Neural cell (in vitro differentiated cells): ENCODE results near the gene ANKRD2. TPM values are rescaled to one million over a fixed set of nuclear protein-coding genes. Genes with fewer than 3 reads are reported as not detected.

ENCODE experiments used
- H2AFZ ChIP-seq: fragments of 200-600, 300-800 bp; sonication (generic), shearing (Covaris generic); 2 replicates; pipeline ENCODE4 v1.6.0; 2014; ENCODE audit warnings: low read depth, mild to moderate bottlenecking, antibody characterized with exemption, low read length, moderate library complexity
- H3F3A ChIP-seq: fragments of 200-600 bp; shearing (Covaris generic); 2 replicates; pipeline ENCODE4 v1.6.1; 2016; ENCODE audit warnings: mild to moderate bottlenecking, moderate library complexity, mixed read lengths, antibody characterized with exemption, low read length; ENCODE audit not compliant: insufficient read depth, poor library complexity, severe bottlenecking
- H3K27ac ChIP-seq: fragments of 200-600, 300-800 bp; sonication (generic), shearing (Covaris generic); 2 replicates; pipeline ENCODE4 v1.5.1; 2014; ENCODE audit warnings: mild to moderate bottlenecking, low read length, moderate library complexity
- H3K27me3 ChIP-seq: fragments of 300-800, 200-600 bp; sonication (generic), shearing (Covaris generic); 2 replicates; pipeline ENCODE4 v1.6.0; 2014; ENCODE audit warnings: mild to moderate bottlenecking, low read depth, low read length, moderate library complexity; ENCODE audit not compliant: insufficient read depth
- H3K36me3 ChIP-seq: fragments of 300-800, 200-600 bp; sonication (generic), shearing (Covaris generic); 2 replicates; pipeline ENCODE4 v1.5.1; 2014; ENCODE audit warnings: mild to moderate bottlenecking, antibody characterized with exemption, low read length, moderate library complexity; ENCODE audit not compliant: insufficient read depth
- H3K4me2 ChIP-seq: fragments of 300-800, 200-600 bp; sonication (generic), shearing (Covaris generic); 2 replicates; pipeline ENCODE4 v1.6.0; 2014; ENCODE audit warnings: mild to moderate bottlenecking, low read length
- H3K4me3 ChIP-seq: fragments of 300-800, 200-600 bp; sonication (generic), shearing (Covaris generic); 2 replicates; pipeline ENCODE4 v1.5.1; 2014; ENCODE audit warnings: mild to moderate bottlenecking, low read length, moderate library complexity
- H3K79me2 ChIP-seq: fragments of 200-600 bp; shearing (Covaris generic); replicated peaks from 2 replicates; pipeline ENCODE4 v1.6.0; 2014; ENCODE audit warnings: mild to moderate bottlenecking, low read length, moderate library complexity; ENCODE audit not compliant: insufficient read depth
- H3K9ac ChIP-seq: fragments of 300-800, 200-600 bp; sonication (generic), shearing (Covaris generic); 2 replicates; pipeline ENCODE4 v1.6.1; 2016; ENCODE audit warnings: mild to moderate bottlenecking, low read length, mixed read lengths
- H3K9me2 ChIP-seq: fragments of 200-600 bp; shearing (Covaris generic); 2 replicates; pipeline ENCODE4 v1.6.1; 2016; ENCODE audit warnings: mild to moderate bottlenecking, low read length, mixed read lengths; ENCODE audit not compliant: insufficient read depth
- H3K9me3 ChIP-seq: fragments of 200-600, 300-800 bp; sonication (generic), shearing (Covaris generic); 2 replicates; pipeline ENCODE4 v1.6.1; 2016; ENCODE audit warnings: mild to moderate bottlenecking, mixed run types, low read length, moderate library complexity, mixed read lengths
- H4K20me1 ChIP-seq: fragments of 200-600 bp; shearing (Covaris generic); 2 replicates; pipeline ENCODE4 v1.6.1; 2016; ENCODE audit warnings: mild to moderate bottlenecking, mixed run types; ENCODE audit not compliant: insufficient read depth
- CTCF ChIP-seq: fragments of 450-650 bp; IDR thresholded peaks from 2 replicates; pipeline ENCODE4 v1.5.1; 2014; ENCODE audit warnings: antibody characterized with exemption, mild to moderate bottlenecking, moderate library complexity; ENCODE audit not compliant: poor library complexity, severe bottlenecking
- EP300 ChIP-seq: fragments of 450-650 bp; conservative IDR thresholded peaks from 2 replicates; pipeline ENCODE4 v1.6.1; 2014; ENCODE audit warnings: antibody characterized with exemption, mild to moderate bottlenecking, moderate library complexity; ENCODE audit not compliant: poor library complexity, severe bottlenecking
- EZH2 ChIP-seq: fragments of 200-600, 300-800 bp; shearing (Covaris generic), sonication (generic); IDR thresholded peaks from 2 replicates; pipeline ENCODE4 v1.6.1; 2014; ENCODE audit warnings: antibody characterized with exemption, low read length, borderline replicate concordance, mild to moderate bottlenecking; ENCODE audit not compliant: insufficient read depth, poor library complexity, severe bottlenecking
- MXI1 ChIP-seq: fragments of 450-650 bp; conservative IDR thresholded peaks from 2 replicates; pipeline ENCODE4 v1.6.1; 2014; ENCODE audit warnings: antibody characterized with exemption, mild to moderate bottlenecking; ENCODE audit not compliant: poor library complexity, severe bottlenecking
- POLR2AphosphoS5 ChIP-seq: IDR thresholded peaks from 2 replicates; pipeline ENCODE4 v1.6.1; 2012
- RAD21 ChIP-seq: fragments of 450-650 bp; conservative IDR thresholded peaks from 2 replicates; pipeline ENCODE4 v1.6.1; 2014; ENCODE audit warnings: antibody characterized with exemption, mild to moderate bottlenecking, moderate library complexity
- REST ChIP-seq: IDR thresholded peaks from 2 replicates; pipeline ENCODE4 v1.6.1; 2012; ENCODE audit warnings: borderline replicate concordance
- SMC3 ChIP-seq: fragments of 450-650 bp; conservative IDR thresholded peaks from 2 replicates; pipeline ENCODE4 v1.6.1; 2014; ENCODE audit warnings: antibody characterized with exemption, mild to moderate bottlenecking, moderate library complexity; ENCODE audit not compliant: poor library complexity
- TAF1 ChIP-seq: IDR thresholded peaks from 2 replicates; pipeline ENCODE4 v1.6.1; 2012; ENCODE audit warnings: low read depth
- polyA plus RNA-seq: library from polyadenylated mRNA; depleted of rRNA; stranded (reverse); fragments of >200 nt; gene quantifications from 2 replicates; pipeline ENCODE4 v1.2.3, GENCODE V29; 2014

ANKRD2 gene
- polyA plus RNA-seq, 1 donor from 2014 or later: not detected

DNA sequence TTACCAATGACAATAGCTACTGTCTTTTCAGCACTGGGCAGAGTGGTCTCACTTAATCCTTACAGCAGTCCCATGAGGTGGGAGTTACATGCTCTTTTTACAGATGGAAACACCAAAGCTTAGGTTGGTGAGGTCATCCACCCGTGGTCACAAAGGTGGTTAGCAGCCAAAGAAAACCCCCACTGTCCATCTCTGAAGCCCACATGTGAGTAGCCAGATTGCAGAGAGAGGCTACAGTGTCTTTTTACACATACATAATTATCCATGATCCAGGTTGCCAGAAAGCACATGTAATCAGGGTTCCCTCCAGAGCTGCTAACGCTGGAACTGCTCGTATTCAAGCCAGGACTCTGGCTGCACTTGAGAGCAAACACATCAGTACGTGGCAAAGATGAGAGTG lies 24.6 kb upstream of the ANKRD2 start:
- Histone ChIP-seq H3K4me2 (no peak overlapping the region), H2AFZ (no peak overlapping the region), H3K9me2 (no peaks in the 10 kb centered on the region), H3K9ac (no peak overlapping the region), H3K27ac (no peak overlapping the region), H4K20me1 (no peaks in the 10 kb centered on the region), H3K36me3 (no peaks in the 10 kb centered on the region), H3K79me2 (no peaks in the 10 kb centered on the region), H3K4me3 (no peak overlapping the region), H3F3A (no peaks in the 10 kb centered on the region), H3K9me3 (no peaks in the 10 kb centered on the region), H3K27me3 (no peaks in the 10 kb centered on the region)
- TF ChIP-seq TAF1 (no peak), EP300 (no peak), MXI1 (no peak), REST (no peak), EZH2 (no peak), SMC3 (no peak), CTCF (no peak)

DNA sequence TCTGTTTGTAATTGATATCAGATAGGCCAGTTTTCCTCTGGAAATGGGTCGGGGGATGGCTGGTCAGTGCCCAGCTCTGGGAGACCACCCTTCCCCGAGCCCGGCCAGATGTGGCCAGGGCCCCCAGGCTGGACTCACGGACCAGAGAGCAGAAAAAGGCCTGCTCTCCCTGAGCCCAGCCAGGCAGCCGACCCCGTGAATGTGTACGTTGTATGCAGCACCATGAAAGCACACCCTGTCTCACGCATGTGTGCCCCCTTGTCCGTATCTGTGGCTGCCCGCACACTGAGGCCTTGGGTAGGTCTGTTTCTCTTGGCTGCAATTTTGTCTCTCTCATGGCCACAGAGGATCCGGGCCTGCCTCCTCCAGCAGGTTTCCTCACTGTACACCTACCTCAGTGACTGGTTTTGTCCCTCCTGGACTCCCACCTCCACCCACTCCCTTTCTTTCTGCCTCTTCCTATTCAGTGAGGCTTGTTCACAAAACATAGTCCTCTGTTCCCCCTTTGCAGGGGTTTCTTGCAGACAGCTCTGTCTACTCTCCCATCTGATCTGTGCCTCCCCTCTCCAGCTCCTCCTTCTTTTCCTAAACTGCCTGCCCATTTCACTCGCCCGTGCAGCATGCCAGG lies 23.6 kb upstream of the ANKRD2 start:
- Histone ChIP-seq H3K79me2 (no peaks in the 10 kb centered on the region), H3K9me3 (no peaks in the 10 kb centered on the region), H3K9me2 (no peaks in the 10 kb centered on the region), H4K20me1 (no peaks in the 10 kb centered on the region), H3F3A (no peaks in the 10 kb centered on the region), H3K27me3 (no peaks in the 10 kb centered on the region), H3K4me2 (no peak overlapping the region), H3K9ac (no peak overlapping the region), H2AFZ (no peak overlapping the region), H3K36me3 (no peaks in the 10 kb centered on the region), H3K27ac (no peak overlapping the region), H3K4me3 (no peak overlapping the region)
- TF ChIP-seq RAD21 (no peak), TAF1 (no peak), EP300 (no peak), CTCF (no peak), EZH2 (no peak), REST (no peak), MXI1 (no peak), SMC3 (no peak), POLR2AphosphoS5 (no peak)
